ENCODE results near the gene RND3. TPM values are rescaled to one million over a fixed set of nuclear protein-coding genes. Genes with fewer than 3 reads are reported as not detected.

The RND3 gene
- total and polyA plus RNA-seq, 8 donors, result 28.3 to 134 (median 107) TPM

- no peaks in the 10 kb centered on the region for H3K27me3 ChIP-seq
- H3K4me3 ChIP-seq, result no peak overlapping the region
- no peak for TF ChIP-seq CTCF (IDR thresholded peaks at IDR 0.05)
- intact Hi-C loops (cut with DNase I), result no loop called here
- no peak overlapping the region for H3K27ac ChIP-seq
- ATAC-seq (no peak), DNase-seq (no peak)
- H3K36me3 ChIP-seq, result no peaks in the 10 kb centered on the region
- no peaks in the 10 kb centered on the region for H3K4me1 ChIP-seq
- H3K9me3 ChIP-seq, result no peaks in the 10 kb centered on the region
These were observed 7.5 kb upstream of the RND3 start for GRCh38 chr2:150495001-150495400.

GRCh38 chr2:150494234-150494945, 6.9 kb upstream of the RND3 start:
- Histone ChIP-seq H3K27me3 (peaks cover 0 to 5% of the 10 kb centered on the region in 2 donors), H3K9me3 (no peaks in the 10 kb centered on the region), H3K27ac (no peak overlapping the region), H3K4me3 (no peak overlapping the region), H3K36me3 (no peaks in the 10 kb centered on the region), H3K4me1 (no peaks in the 10 kb centered on the region)
- no peak for TF ChIP-seq CTCF (IDR thresholded peaks at IDR 0.05)
- ATAC-seq, result no peak
- intact Hi-C loops (cut with DNase I), result no loop called here
- DNase-seq, result no peak

DNA sequence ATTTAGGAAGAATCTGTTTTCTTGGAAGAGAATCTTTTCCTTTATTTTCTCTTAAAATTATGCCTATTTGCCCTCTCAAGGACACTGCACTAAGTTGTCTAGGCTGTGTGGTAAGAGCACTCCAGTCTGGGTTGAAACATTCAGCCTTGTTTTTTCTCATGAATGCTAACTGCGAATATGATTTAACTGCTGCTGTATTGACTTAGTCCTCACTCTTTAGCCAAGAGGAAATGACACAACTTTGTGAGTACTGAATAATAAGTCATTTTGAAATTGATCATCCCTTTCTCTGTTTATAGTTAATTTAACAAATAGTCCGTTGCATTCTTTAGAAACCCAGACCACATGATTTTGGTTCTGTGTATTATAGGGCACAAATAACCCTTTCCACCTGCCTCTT, 4.5 kb upstream of the RND3 start:
- DNase-seq, result no peak
- H3K27me3 ChIP-seq, result peaks cover 0 to 28% of the 10 kb centered on the region in 2 donors
- H3K36me3 ChIP-seq, result no peaks in the 10 kb centered on the region
- no peaks in the 10 kb centered on the region for H3K4me1 ChIP-seq
- H3K9me3 ChIP-seq, result no peaks in the 10 kb centered on the region
- intact Hi-C loops (cut with DNase I), result no loop called here
- H3K27ac ChIP-seq, result no peak overlapping the region
- H3K4me3 ChIP-seq, result no peak overlapping the region
- ATAC-seq, result peak; percentile 30
- TF ChIP-seq CTCF (IDR thresholded peaks at IDR 0.05), result no peak

- Histone ChIP-seq H3K9me3 (no peaks in the 10 kb centered on the region), H3K4me1 (no peaks in the 10 kb centered on the region), H3K4me3 (no peak overlapping the region), H3K27ac (no peak overlapping the region), H3K36me3 (no peaks in the 10 kb centered on the region), H3K27me3 (peaks cover 0 to 33% of the 10 kb centered on the region in 2 donors)
- DNase-seq (no peak), ATAC-seq (no peak)
- no peak for TF ChIP-seq CTCF (IDR thresholded peaks at IDR 0.05)
- intact Hi-C loops (cut with DNase I), result no loop called here
These were observed 4.0 kb upstream of the RND3 start for GRCh38 chr2:150491430-150491829.

DNA sequence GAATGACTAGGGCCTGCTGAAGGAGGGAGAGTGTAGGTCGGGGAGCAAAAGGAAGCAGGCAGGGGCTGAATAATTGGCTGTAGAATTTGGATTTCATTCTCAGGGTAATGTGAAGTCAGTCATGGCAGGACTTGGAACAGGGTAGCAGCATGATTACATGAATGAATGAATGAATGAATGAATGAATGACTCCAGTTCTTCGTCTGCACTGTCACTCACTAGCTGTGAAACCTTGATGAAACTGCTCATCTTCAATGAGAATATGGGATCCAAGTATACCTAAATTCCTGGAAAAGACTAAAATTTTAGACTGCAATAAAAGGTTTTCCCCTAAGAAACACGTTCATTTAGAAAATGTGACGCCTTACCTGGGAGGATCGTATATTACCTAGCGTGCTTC, 3.0 kb upstream of the RND3 start:
- intact Hi-C loops (cut with DNase I), result no loop called here
- no peak overlapping the region for H3K27ac ChIP-seq
- TF ChIP-seq CTCF (IDR thresholded peaks at IDR 0.05), result no peak
- DNase-seq, result no peak
- H3K4me1 ChIP-seq, result no peaks in the 10 kb centered on the region
- H3K27me3 ChIP-seq, result peaks cover 0 to 43% of the 10 kb centered on the region in 2 donors
- H3K4me3 ChIP-seq, result no peak overlapping the region
- H3K36me3 ChIP-seq, result no peaks in the 10 kb centered on the region
- H3K9me3 ChIP-seq, result no peaks in the 10 kb centered on the region
- no peak for ATAC-seq

All from left lung (tissue), 10 donors.